GM18520 (cell line): ENCODE results near the gene ZNF581.

Experiments used
- ATAC-seq: cut with Tn5 transposase; IDR thresholded peaks from one replicate; pipeline ENCODE4 v1.9.1; 2021; ENCODE audit not compliant: unreplicated experiment

The ZNF581 gene

GRCh38 chr19:55625004-55625326, 18.5 kb upstream of the ZNF581 start:
- no peak for ATAC-seq

GRCh38 chr19:55626350-55626749, 17.1 kb upstream of the ZNF581 start:
- ATAC-seq: no peak

DNA sequence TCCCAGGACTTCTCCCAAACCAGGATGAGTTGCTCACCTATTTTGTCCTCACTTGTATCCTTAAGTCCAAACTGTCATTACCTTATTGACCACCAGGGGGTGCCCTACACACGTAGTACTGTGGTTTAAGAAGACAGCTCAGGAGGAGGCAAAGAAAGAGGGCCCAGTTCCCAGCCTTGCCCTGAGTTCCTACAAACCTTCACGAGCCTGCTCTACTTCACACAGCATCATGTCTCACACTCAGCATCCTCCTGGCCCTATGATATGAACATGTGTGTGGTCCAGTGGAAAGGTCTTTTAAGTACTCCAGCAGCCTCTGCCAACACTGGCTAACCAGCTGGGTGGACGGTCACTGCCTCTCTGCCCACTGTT, 11.0 kb upstream of the ZNF581 start:
- no peak for ATAC-seq

- ATAC-seq: no peak
Observed at GRCh38 chr19:55633861-55634260, 9.6 kb upstream of the ZNF581 start.

DNA sequence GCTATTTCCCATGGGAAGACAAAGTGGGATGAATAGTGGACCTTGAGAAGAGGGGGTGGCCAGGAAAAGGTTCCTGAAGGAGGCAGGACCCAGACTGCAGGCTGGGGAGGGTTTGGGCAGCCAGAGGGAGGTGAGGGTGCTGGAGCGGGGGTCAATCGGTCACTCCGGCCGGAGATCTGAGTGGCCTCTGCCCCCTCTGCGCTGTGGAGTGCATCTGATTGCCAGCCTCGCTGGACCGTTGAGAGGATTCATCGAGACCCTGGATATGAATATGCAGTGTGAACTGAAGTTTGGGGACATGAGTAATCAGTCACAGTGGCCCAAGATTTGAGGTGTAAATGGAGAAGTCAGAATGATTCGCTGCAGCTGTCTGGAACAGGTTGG, 8.1 kb upstream of the ZNF581 start:
- ATAC-seq: no peak

GRCh38 chr19:55635856-55636440, 7.5 kb upstream of the ZNF581 start:
- ATAC-seq: no peak

GRCh38 chr19:55636723-55637122, 6.7 kb upstream of the ZNF581 start:
- no peak for ATAC-seq

GRCh38 chr19:55637534-55637933, 5.9 kb upstream of the ZNF581 start:
- no peak for ATAC-seq

DNA sequence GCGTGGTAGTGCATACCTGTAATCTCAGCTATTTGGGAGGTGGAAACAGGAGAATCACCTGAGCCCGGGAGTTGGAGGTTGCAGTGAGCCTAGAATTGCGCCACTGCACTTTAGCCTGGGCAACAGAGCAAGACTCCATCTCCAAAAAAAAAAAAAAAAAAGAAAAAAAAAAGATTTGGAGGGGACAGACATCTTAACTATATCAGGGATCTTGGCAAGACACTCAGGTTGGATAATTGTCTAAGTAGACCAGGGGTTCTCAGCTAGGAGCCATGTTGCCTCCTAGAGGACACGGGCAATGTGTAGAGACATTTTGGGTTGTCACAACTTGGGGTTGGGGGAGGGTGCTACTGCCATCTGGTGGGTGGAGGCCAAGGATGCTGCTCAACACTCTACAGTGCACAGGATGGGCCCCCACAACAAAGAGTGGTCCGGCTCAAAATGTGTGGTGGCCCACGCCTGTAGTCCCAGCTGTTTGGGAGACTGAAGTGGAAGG, 4.5 kb upstream of the ZNF581 start:
- no peak for ATAC-seq

DNA sequence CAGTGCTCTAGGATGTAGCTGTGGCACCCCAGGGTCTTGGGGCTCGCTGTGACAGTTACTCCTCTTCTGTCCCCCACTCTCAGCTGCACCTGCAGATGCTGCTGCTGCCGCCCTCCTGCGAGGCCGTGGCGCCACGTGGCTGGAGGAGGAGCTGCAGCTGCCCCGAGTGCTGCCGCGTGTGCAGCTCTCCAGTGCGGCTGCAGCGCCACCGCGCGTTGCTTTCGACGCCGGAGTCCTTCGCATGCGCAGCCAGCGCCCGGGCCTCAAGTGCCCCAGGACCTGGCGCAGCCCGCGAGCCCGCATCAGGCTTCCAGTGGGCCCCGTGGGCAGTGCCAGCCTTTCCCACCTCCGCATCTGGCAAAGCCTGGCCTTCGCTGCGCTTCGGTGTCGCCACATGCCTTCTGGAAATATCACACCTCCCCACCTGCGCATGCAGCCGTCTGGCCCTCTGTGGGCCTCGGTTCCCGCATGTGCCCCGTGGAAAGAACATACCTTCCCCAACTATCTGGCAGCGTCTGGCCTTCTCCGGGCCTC, 3.3 kb upstream of the ZNF581 start:
- peak; percentile 24 for ATAC-seq

- no peak for ATAC-seq
Observed at GRCh38 chr19:55640577-55641425, 2.6 kb upstream of the ZNF581 start, which contains the start of gene ZNF580. ZNF580 (plus strand) TSS chr19:55641002; CDS start chr19:55642509, 1,507 bp downstream.

GRCh38 chr19:55641426-55642152, 1.9 kb upstream of the ZNF581 start:
- no peak for ATAC-seq

GRCh38 chr19:55642153-55643002, 1.1 kb upstream of the ZNF581 start:
- ATAC-seq: no peak

DNA sequence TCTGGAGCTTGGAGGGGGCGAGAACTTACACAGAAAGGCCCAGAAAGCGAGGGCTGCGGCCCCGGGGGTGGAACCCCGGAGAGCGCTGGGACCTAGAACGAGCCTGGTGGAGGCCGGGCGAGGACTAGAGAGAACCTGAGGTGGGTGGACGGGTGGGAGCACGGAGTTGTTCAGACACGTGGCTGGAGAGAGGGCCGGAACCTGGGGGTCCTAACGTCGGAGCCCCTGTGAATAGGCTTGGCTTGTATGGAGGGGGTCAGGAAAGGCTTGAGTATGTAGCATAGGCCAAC, 383 bp downstream of the ZNF581 start:
- no peak for ATAC-seq

GRCh38 chr19:55644191-55644833, 863 bp downstream of the ZNF581 start:
- ATAC-seq: no peak

- no peak for ATAC-seq
Observed at GRCh38 chr19:55644842-55645511, 1.5 kb downstream of the ZNF581 start.

- no peak for ATAC-seq
Observed at GRCh38 chr19:55645512-55645881, 2.0 kb downstream of the ZNF581 start.

GRCh38 chr19:55646889-55647731, 3.7 kb downstream of the ZNF581 start:
- ATAC-seq: no peak
